Muscle layer of duodenum (tissue), 2 donors: ENCODE results near the gene YBX2.

Experiments used
- H3K27ac ChIP-seq: one replicate; pipeline ENCODE4 v1.7.0; 2013; ENCODE audit warnings: mild to moderate bottlenecking, low read length
- H3K27me3 ChIP-seq: one replicate; pipeline ENCODE4 v1.7.0; 2013; ENCODE audit warnings: low read depth, mild to moderate bottlenecking, control low read depth, low read length
- H3K36me3 ChIP-seq, 2 donors: one replicate each; pipeline ENCODE4 v1.7.0; 2013; ENCODE audit warnings: low read length in 2 of 2, control low read depth in 1 of 2, mild to moderate bottlenecking in 1 of 2; ENCODE audit not compliant: insufficient read depth in 2 of 2, control insufficient read depth in 1 of 2
- H3K4me1 ChIP-seq, 2 donors: one replicate each; pipeline ENCODE4 v1.7.0; 2013; ENCODE audit warnings: low read length in 2 of 2, mild to moderate bottlenecking in 2 of 2, control low read depth in 1 of 2, moderate library complexity in 1 of 2; ENCODE audit not compliant: insufficient read depth in 2 of 2, control insufficient read depth in 1 of 2
- H3K4me3 ChIP-seq, 2 donors: one replicate each; pipeline ENCODE4 v1.7.0; 2013; ENCODE audit warnings: low read length in 2 of 2, low read depth in 1 of 2, mild to moderate bottlenecking in 1 of 2
- H3K9me3 ChIP-seq, 2 donors: one replicate each; pipeline ENCODE4 v1.7.0; 2013; ENCODE audit warnings: low read length in 2 of 2, control low read depth in 1 of 2, mild to moderate bottlenecking in 1 of 2; ENCODE audit not compliant: control insufficient read depth in 1 of 2
- donor health status: healthy.

Gene YBX2

DNA sequence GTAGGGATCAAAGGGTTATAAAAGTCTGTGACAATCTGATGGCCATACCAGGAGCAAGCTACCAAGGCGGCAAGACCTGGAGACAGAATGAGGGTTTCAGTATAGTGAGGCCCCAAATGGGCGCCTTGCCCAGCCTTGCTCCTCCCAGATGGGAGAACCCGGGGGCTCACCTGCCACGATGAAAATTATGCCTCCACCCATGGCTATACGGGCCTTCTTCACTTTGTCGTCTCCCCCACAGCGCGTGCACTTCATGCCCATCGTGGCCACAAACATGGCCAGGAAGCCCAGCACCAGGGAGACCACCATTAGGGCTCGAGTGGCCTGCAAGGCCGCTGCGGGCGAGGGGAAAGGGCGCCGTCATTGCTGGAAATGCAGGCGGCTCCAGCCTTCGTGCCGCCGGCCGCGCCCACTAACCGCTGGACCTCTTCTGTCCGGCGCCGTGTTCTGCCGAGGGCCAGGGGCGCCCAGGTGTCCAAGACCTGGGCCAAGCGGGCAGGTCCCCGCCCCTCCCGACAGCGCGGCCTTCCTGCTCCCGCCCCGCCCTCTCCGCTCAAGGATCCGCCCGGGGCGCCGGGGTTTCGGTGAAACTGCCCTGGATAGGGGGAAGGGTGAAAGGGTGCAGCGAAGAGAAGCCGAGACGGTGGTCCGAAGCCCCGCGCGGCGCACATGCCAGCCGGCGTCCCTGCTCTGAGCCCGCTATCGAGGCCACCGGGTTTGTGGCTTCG is 33.6 kb downstream of the YBX2 start:
- Histone ChIP-seq H3K9me3 (no peaks in the 10 kb centered on the region), H3K36me3 (peaks cover 25 to 36% of the 10 kb centered on the region in 2 donors), H3K4me3 (peak overlapping the region; percentile 42 to 60), H3K27me3 (peaks cover 28% of the 10 kb centered on the region), H3K27ac (peak overlapping the region; percentile 84), H3K4me1 (peaks cover 0 to 32% of the 10 kb centered on the region in 2 donors)

GRCh38 chr17:7260151-7260550 is 34.3 kb downstream of the YBX2 start:
- H3K36me3 ChIP-seq = peaks cover 25 to 42% of the 10 kb centered on the region in 2 donors
- H3K4me3 ChIP-seq = peak overlapping the region in 1 of 2 donors; percentile 42
- H3K27me3 ChIP-seq = peaks cover 28% of the 10 kb centered on the region
- H3K4me1 ChIP-seq = peaks cover 0 to 32% of the 10 kb centered on the region in 2 donors
- peak overlapping the region; percentile 84 for H3K27ac ChIP-seq
- no peaks in the 10 kb centered on the region for H3K9me3 ChIP-seq

DNA sequence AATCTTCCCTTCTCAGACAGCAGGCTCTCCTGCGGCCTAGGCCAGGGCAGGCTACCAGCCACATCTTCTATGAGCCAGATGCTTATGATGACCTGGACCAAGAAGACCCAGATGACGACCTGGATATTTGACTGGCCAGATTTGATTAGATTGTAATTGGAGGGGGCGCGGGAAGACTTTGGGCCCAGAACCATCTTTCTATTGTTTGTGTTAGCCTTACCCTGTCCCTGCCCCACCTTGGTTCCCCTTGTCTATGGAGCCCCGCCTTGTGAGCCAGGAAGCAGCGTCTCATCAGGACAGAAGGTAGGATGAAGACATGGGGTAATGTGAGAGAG is 34.9 kb downstream of the YBX2 start:
- H3K36me3 ChIP-seq = peaks cover 31 to 48% of the 10 kb centered on the region in 2 donors
- H3K4me1 ChIP-seq = peaks cover 0 to 32% of the 10 kb centered on the region in 2 donors
- peaks cover 27% of the 10 kb centered on the region for H3K27me3 ChIP-seq
- H3K9me3 ChIP-seq = no peaks in the 10 kb centered on the region
- H3K4me3 ChIP-seq = peak overlapping the region in 1 of 2 donors; percentile 34
- peak overlapping the region; percentile 84 for H3K27ac ChIP-seq

GRCh38 chr17:7258731-7259554 is 35.5 kb downstream of the YBX2 start:
- peak overlapping the region; percentile 84 for H3K27ac ChIP-seq
- H3K27me3 ChIP-seq = peaks cover 24% of the 10 kb centered on the region
- peak overlapping the region in 1 of 2 donors; percentile 34 for H3K4me3 ChIP-seq
- H3K36me3 ChIP-seq = peaks cover 36 to 53% of the 10 kb centered on the region in 2 donors
- H3K9me3 ChIP-seq = no peaks in the 10 kb centered on the region
- H3K4me1 ChIP-seq = peaks cover 0 to 32% of the 10 kb centered on the region in 2 donors

DNA sequence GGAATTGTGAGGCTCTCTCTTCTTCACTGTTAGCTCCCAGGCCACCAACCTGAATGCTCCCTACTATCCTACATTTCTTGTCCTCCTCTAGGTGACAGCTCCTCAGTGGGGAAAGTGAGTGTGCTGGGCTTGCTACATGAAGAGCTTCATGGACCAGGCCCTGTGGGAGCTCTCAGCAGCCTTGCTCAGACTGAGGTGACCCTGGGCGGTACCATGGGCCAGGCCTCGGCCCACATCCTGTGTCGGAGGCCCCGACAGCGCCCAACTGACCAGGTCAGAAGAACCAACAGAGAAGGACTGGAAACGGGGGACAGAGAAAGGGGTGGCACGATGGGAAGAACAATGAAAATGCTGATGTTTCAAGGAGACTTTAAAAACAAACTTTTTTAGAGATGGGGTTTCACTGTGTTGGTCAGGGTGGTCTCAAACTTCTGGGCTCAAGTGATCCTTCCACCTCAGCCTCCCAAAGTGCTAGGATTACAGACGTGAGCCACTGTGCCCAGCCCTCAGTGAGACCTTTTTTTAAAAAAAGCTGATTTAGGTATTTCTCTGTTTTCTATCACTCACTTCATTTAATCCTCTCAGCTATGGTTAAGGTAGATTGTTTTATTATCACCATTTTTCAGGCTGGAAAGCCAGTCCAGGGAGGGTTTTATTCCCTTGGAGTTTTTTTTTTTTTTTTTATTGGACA is 37.5 kb downstream of the YBX2 start:
- Histone ChIP-seq H3K4me3 (no peak overlapping the region), H3K4me1 (peaks cover 7 to 25% of the 10 kb centered on the region in 2 donors), H3K9me3 (no peaks in the 10 kb centered on the region), H3K27me3 (peaks cover 8% of the 10 kb centered on the region), H3K36me3 (peaks cover 36 to 57% of the 10 kb centered on the region in 2 donors), H3K27ac (no peak overlapping the region)

- Histone ChIP-seq H3K4me3 (no peak overlapping the region), H3K36me3 (peaks cover 35 to 55% of the 10 kb centered on the region in 2 donors), H3K27ac (no peak overlapping the region), H3K27me3 (no peaks in the 10 kb centered on the region), H3K4me1 (peaks cover 15 to 26% of the 10 kb centered on the region in 2 donors), H3K9me3 (no peaks in the 10 kb centered on the region)
Observed at GRCh38 chr17:7254511-7254910, 39.9 kb downstream of the YBX2 start.

DNA sequence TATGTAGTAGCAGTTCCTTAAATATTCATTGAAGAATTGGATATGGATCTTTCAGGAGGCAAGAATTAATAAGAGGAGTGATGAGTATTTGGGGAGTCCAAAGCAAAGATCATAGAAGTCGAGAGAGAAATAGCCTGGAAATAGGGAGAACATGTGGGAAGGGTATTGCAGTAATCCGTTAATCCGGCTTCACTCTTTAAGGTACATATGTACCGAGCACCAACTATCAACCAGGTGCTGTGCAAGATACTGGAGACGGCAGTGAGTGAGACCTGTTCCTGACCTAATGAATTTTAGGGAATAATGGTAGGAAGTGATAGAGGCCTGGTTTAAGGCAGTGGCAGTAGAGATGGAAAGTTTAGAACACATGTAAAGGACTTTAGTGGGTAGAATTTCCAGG is 41.4 kb downstream of the YBX2 start:
- Histone ChIP-seq H3K27ac (peak overlapping the region; percentile 97), H3K4me1 (peaks cover 20 to 37% of the 10 kb centered on the region in 2 donors), H3K27me3 (no peaks in the 10 kb centered on the region), H3K36me3 (peaks cover 22 to 42% of the 10 kb centered on the region in 2 donors), H3K4me3 (peak overlapping the region; percentile 79 to 84), H3K9me3 (no peaks in the 10 kb centered on the region)

GRCh38 chr17:7252176-7253043 is 42.0 kb downstream of the YBX2 start, which contains the start of gene ELP5:
TSS of gene ELP5 (plus strand) at chr17:7252215. CDS start at chr17:7252551, 336 bp downstream.
- peaks cover 22 to 35% of the 10 kb centered on the region in 2 donors for H3K36me3 ChIP-seq
- H3K27ac ChIP-seq = peak within 1 kb of the TSS; percentile 97
- no peaks in the 10 kb centered on the region for H3K9me3 ChIP-seq
- no peaks in the 10 kb centered on the region for H3K27me3 ChIP-seq
- peaks cover 20 to 37% of the 10 kb centered on the region in 2 donors for H3K4me1 ChIP-seq
- H3K4me3 ChIP-seq = peak within 1 kb of the TSS; percentile 79 to 84

GRCh38 chr17:7251661-7252175 is 42.7 kb downstream of the YBX2 start, which contains the start of gene CTDNEP1:
TSS of gene CTDNEP1 (minus strand) at chr17:7251734. CDS start at chr17:7251296, 438 bp downstream.
- Histone ChIP-seq H3K9me3 (no peaks in the 10 kb centered on the region), H3K4me3 (peak within 1 kb of the TSS; percentile 79 to 84), H3K27ac (peak within 1 kb of the TSS; percentile 97), H3K27me3 (no peaks in the 10 kb centered on the region), H3K4me1 (peaks cover 20 to 37% of the 10 kb centered on the region in 2 donors), H3K36me3 (peaks cover 19 to 32% of the 10 kb centered on the region in 2 donors)
